IMR-90 (cell line): ENCODE results near the gene ARHGEF4. TPM values are rescaled to one million over a fixed set of nuclear protein-coding genes. Genes with fewer than 3 reads are reported as not detected.

Source experiments
- ATAC-seq: fragments of 200-7000 bp; cut with Tn5 transposase; 2 replicates; pipeline ENCODE4 v1.9.1; 2020; ENCODE audit warnings: low read depth, mild to moderate bottlenecking, moderate library complexity
- BruUV-seq: library from RNA; stranded (reverse); fragments of 400-500 nt; replicated peaks from 2 replicates; lab custom pipeline; 2021; lab: Mats Ljungman, UMichigan
- CTCF ChIA-PET: fragments of 300-600 bp; formaldehyde crosslinking; extraction: SDS; loops from one replicate; lab custom pipeline; 2021; ENCODE audit warnings: antibody characterized with exemption; lab: Yijun Ruan, JAX
- POLR2A ChIA-PET: fragments of 300-600 bp; sonication (Branson Sonifier 250); formaldehyde crosslinking; loops from one replicate; lab custom pipeline; 2022; ENCODE audit warnings: antibody characterized with exemption; ENCODE audit not compliant: unreplicated experiment; lab: Charles Lee
- DNase-seq: peaks from one replicate; pipeline ENCODE4 v3.0.0; 2013
- H2AFZ ChIP-seq: replicated peaks from 2 replicates; pipeline ENCODE3; 2013; ENCODE audit warnings: low read length, mild to moderate bottlenecking; ENCODE audit not compliant: poor library complexity
- H2AK5ac ChIP-seq: 2 replicates; pipeline ENCODE4 v1.6.1; 2013; ENCODE audit warnings: low read depth, low read length, inconsistent platforms
- H2AK9ac ChIP-seq: replicated peaks from 2 replicates; pipeline ENCODE3; 2013; ENCODE audit warnings: mild to moderate bottlenecking, low read depth, low read length, moderate library complexity; ENCODE audit not compliant: poor library complexity
- H2BK120ac ChIP-seq: 2 replicates; pipeline ENCODE4 v1.6.1; 2013; ENCODE audit warnings: low read depth, low read length, inconsistent platforms
- H2BK15ac ChIP-seq: 3 replicates; pipeline ENCODE4 v1.6.1; 2013; ENCODE audit warnings: low read depth, low read length, inconsistent platforms
- H2BK20ac ChIP-seq: 2 replicates; pipeline ENCODE4 v1.6.1; 2013; ENCODE audit warnings: low read depth, mild to moderate bottlenecking, inconsistent platforms, low read length, moderate library complexity
- H2BK5ac ChIP-seq: 2 replicates; pipeline ENCODE4 v1.6.1; 2013; ENCODE audit warnings: mild to moderate bottlenecking, low read depth, low read length, inconsistent platforms; ENCODE audit not compliant: poor library complexity, severe bottlenecking
- H3K14ac ChIP-seq: replicated peaks from 2 replicates; pipeline ENCODE4 v1.6.1; 2013; ENCODE audit warnings: low read depth, low read length, inconsistent platforms
- H3K18ac ChIP-seq: 2 replicates; pipeline ENCODE4 v1.6.1; 2013; ENCODE audit warnings: low read depth, low read length, control low read depth
- H3K23ac ChIP-seq: 2 replicates; pipeline ENCODE4 v1.6.1; 2013; ENCODE audit warnings: low read depth, low read length, inconsistent platforms
- H3K27ac ChIP-seq: 2 replicates; pipeline ENCODE4 v1.5.1; 2013; ENCODE audit warnings: mild to moderate bottlenecking, control low read depth, low read length; ENCODE audit not compliant: insufficient read depth
- H3K27me3 ChIP-seq: 2 replicates; pipeline ENCODE4 v1.6.1; 2013; ENCODE audit warnings: low read length; ENCODE audit not compliant: control insufficient read depth, insufficient read depth
- H3K36me3 ChIP-seq: 2 replicates; pipeline ENCODE4 v1.6.1; 2013; ENCODE audit warnings: low read length, mixed read lengths; ENCODE audit not compliant: control insufficient read depth, insufficient read depth
- H3K4ac ChIP-seq: 2 replicates; pipeline ENCODE4 v1.6.1; 2013; ENCODE audit warnings: low read depth, low read length, inconsistent platforms
- H3K4me1 ChIP-seq: 2 replicates; pipeline ENCODE4 v1.6.1; 2013; ENCODE audit warnings: low read length, mixed read lengths; ENCODE audit not compliant: control insufficient read depth, insufficient read depth
- H3K4me2 ChIP-seq: 2 replicates; pipeline ENCODE4 v1.6.1; 2013; ENCODE audit warnings: low read depth, mild to moderate bottlenecking, control low read depth, low read length, moderate library complexity
- H3K4me3 ChIP-seq: 2 replicates; pipeline ENCODE4 v1.5.1; 2013; ENCODE audit warnings: low read depth, mild to moderate bottlenecking, control low read depth, low read length, moderate library complexity; ENCODE audit not compliant: insufficient read depth
- H3K56ac ChIP-seq: 2 replicates; pipeline ENCODE4 v1.6.1; 2013; ENCODE audit warnings: low read length, inconsistent platforms; ENCODE audit not compliant: insufficient read depth; ENCODE audit errors: extremely low read depth
- H3K79me1 ChIP-seq, 2 experiments: 2 replicates each; pipeline ENCODE4 v1.6.1; 2013; ENCODE audit warnings: low read length in 2 of 2, inconsistent platforms in 1 of 2, low read depth in 1 of 2
- H3K9ac ChIP-seq: 2 replicates; pipeline ENCODE4 v1.6.1; 2013; ENCODE audit warnings: low read depth, low read length, control low read depth
- H3K9me1 ChIP-seq: 2 replicates; pipeline ENCODE4 v1.6.1; 2013; ENCODE audit warnings: low read length, inconsistent platforms; ENCODE audit not compliant: insufficient read depth
- H3K9me3 ChIP-seq: 2 replicates; pipeline ENCODE4 v1.6.1; 2013; ENCODE audit warnings: low read length; ENCODE audit not compliant: control insufficient read depth, insufficient read depth
- H4K20me1 ChIP-seq: 2 replicates; pipeline ENCODE4 v1.6.1; 2013; ENCODE audit warnings: low read length, inconsistent platforms; ENCODE audit not compliant: insufficient read depth
- H4K5ac ChIP-seq: 2 replicates; pipeline ENCODE4 v1.6.1; 2013; ENCODE audit warnings: mild to moderate bottlenecking, low read depth, low read length, control low read depth
- H4K8ac ChIP-seq, 2 experiments: 2 replicates each; pipeline ENCODE4 v1.6.1; 2013; ENCODE audit warnings: low read depth in 2 of 2, low read length in 2 of 2, control low read depth in 1 of 2, inconsistent platforms in 1 of 2
- H4K91ac ChIP-seq: 2 replicates; pipeline ENCODE4 v1.6.1; 2013; ENCODE audit warnings: low read depth, low read length, inconsistent platforms; ENCODE audit not compliant: insufficient read depth
- BHLHE40 ChIP-seq: fragments of 150-350 bp; IDR thresholded peaks from 2 replicates; pipeline ENCODE4 v1.6.1; 2016; ENCODE audit warnings: mild to moderate bottlenecking, low read depth, low read length
- CEBPB ChIP-seq: IDR thresholded peaks from 2 replicates; pipeline ENCODE4 v1.6.1; 2012; ENCODE audit warnings: low read depth, low read length, improper control_type of control experiment
- CHD1 ChIP-seq: IDR thresholded peaks from 2 replicates; pipeline ENCODE4 v1.6.1; 2012; ENCODE audit warnings: low read depth, low read length, improper control_type of control experiment
- FOS ChIP-seq: fragments of 150-350 bp; IDR thresholded peaks from 2 replicates; pipeline ENCODE4 v1.6.1; 2016; ENCODE audit warnings: low read depth, low read length
- MAFK ChIP-seq: IDR thresholded peaks from 2 replicates; pipeline ENCODE4 v1.6.1; 2012; ENCODE audit warnings: low read depth, low read length, improper control_type of control experiment
- MXI1 ChIP-seq: IDR thresholded peaks from 2 replicates; pipeline ENCODE4 v1.6.1; 2012; ENCODE audit warnings: low read depth, mild to moderate bottlenecking, low read length, moderate library complexity, borderline replicate concordance
- POLR2A ChIP-seq: IDR thresholded peaks from 2 replicates; pipeline ENCODE4 v1.6.1; 2012; ENCODE audit warnings: mild to moderate bottlenecking, low read depth, low read length
- RAD21 ChIP-seq: IDR thresholded peaks from 2 replicates; pipeline ENCODE4 v1.6.1; 2012; ENCODE audit warnings: low read length, improper control_type of control experiment
- RCOR1 ChIP-seq: IDR thresholded peaks from 2 replicates; pipeline ENCODE4 v1.6.1; 2012; ENCODE audit warnings: mild to moderate bottlenecking, low read length, improper control_type of control experiment; ENCODE audit not compliant: insufficient replicate concordance
- RFX5 ChIP-seq: IDR thresholded peaks from 2 replicates; pipeline ENCODE4 v1.8.0; 2012; ENCODE audit warnings: low read depth, mild to moderate bottlenecking, low read length, moderate library complexity
- SMC3 ChIP-seq: fragments of 150-350 bp; IDR thresholded peaks from 2 replicates; pipeline ENCODE4 v1.6.1; 2016; ENCODE audit warnings: low read depth, mild to moderate bottlenecking, antibody characterized with exemption, low read length, moderate library complexity
- WGBS, 2 experiments: methylation state at CpG; one replicate each; pipeline versions ENCODE4 v1.1.5 to v1.1.7; 2013; ENCODE audit warnings: missing lambda C conversion rate in 2 of 2; ENCODE audit not compliant: insufficient read length in 1 of 2; ENCODE audit errors: extremely low coverage in 2 of 2; 5-methylcytosine and 5-hydroxymethylcytosine counted together
- dilution Hi-C: fragments of 300-500 bp; cut with HindIII; formaldehyde crosslinking; loops from one replicate; pipeline ENCODE4 v1.14.3; 2018; ENCODE audit warnings: low sequenced_read_pairs; ENCODE audit not compliant: unreplicated experiment
- in situ Hi-C: fragments of 300-500 bp; cut with MboI; formaldehyde crosslinking; loops from 3 replicates; pipeline ENCODE4 v1.14.3; 2019; ENCODE audit warnings: low sequenced_read_pairs, inconsistent platforms, mixed read lengths
- intact Hi-C: fragments of 100-400 bp; cut with micrococcal nuclease; formaldehyde crosslinking; loops from 2 replicates; pipeline ENCODE4 v1.10.0; 2022
- polyA plus RNA-seq, 3 experiments: library from polyadenylated mRNA; depleted of rRNA; stranded (reverse); fragments of >200 nt; gene quantifications; 2 replicates each; pipeline ENCODE4 v1.2.3, GENCODE V29; 2012; ENCODE audit warnings: low replicate concordance in 1 of 3
- total RNA-seq: library from RNA; depleted of rRNA; stranded (reverse); fragments of >200 nt; gene quantifications from 2 replicates; pipeline ENCODE4 v1.2.3, GENCODE V29; 2012
- TF ChIP-seq, protein P1 (sequence below): fragments of 150-350 bp; IDR thresholded peaks from 2 replicates; pipeline ENCODE4 v1.6.1; 2016; ENCODE audit warnings: low read depth, mild to moderate bottlenecking, low read length, moderate library complexity, borderline replicate concordance
- TF ChIP-seq, protein P2 (sequence below): fragments of 150-350 bp; IDR thresholded peaks from 2 replicates; pipeline ENCODE4 v1.6.1; 2017; ENCODE audit warnings: mild to moderate bottlenecking, antibody characterized with exemption, low read length, low read depth
- TF ChIP-seq, protein P3 (sequence below): conservative IDR thresholded peaks from 2 replicates; pipeline ENCODE4 v1.5.1; 2012; ENCODE audit warnings: mild to moderate bottlenecking, low read depth, low read length, improper control_type of control experiment

ARHGEF4 gene
- total and polyA plus RNA-seq, 2 of the 4 experiments (the other 2 are of a cell fraction): 2.7 to 5.0 TPM

DNA sequence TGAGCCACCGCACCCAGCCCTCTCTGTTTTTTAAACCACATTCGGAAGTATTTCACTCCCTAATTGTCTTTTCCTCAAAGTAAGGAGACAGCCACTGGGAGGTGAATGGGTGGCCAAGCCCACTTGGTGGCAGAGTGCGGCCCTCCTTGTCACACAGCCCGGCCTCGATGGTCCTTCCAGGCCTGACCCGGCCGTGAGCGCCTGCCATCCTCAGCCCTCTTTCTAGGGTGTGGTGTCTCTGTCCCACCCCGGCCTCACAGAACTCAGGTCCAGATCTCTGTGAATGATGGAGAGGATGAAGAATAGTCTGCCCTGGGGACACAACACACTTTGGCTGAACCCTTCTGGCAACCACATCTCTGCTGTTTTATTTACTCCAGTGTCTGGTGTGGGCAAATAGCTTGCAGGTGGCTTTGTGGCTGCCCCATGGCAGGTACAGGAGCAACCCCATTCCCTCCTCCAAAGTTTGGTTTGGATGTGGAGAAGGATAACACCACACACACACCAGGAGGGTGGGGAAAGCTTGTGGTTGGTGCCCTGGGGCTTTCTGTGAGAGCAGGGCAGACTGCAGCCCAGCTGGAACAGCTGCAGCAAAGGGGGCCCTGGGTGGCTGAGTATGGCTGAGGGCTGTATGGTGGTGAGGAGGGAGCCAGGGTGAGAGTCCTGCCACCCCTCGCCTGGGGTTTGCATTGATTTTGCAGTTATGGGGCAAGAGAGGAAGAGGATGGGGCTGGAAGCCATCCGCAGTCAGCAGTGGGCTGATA is 167.9 kb downstream of the ARHGEF4 start:
- H4K8ac ChIP-seq: no peak overlapping the region
- DNase-seq (no peak), ATAC-seq (no peak)
- H3K4me2 ChIP-seq: no peak overlapping the region
- no peak overlapping the region for H3K23ac ChIP-seq
- no peaks in the 10 kb centered on the region for H3K4me1 ChIP-seq
- H3K18ac ChIP-seq: no peak overlapping the region
- no peak overlapping the region for H3K27ac ChIP-seq
- H2BK20ac ChIP-seq: no peak overlapping the region
- H2BK5ac ChIP-seq: no peak overlapping the region
- no peak overlapping the region for H4K5ac ChIP-seq
- WGBS, 2 experiments: 100% methylated on average over 1 of the region's 11 CpGs; no CpG with 5 or more reads in 1 of the 2 experiments
- no peaks in the 10 kb centered on the region for H4K20me1 ChIP-seq
- H4K91ac ChIP-seq: no peak overlapping the region
- H3K79me1 ChIP-seq: no peaks in the 10 kb centered on the region
- H3K14ac ChIP-seq: no peak overlapping the region
- CTCF ChIA-PET: no interaction called here
- intact Hi-C loops (no loop called here), dilution Hi-C loops (no loop called here), in situ Hi-C loops (no loop called here)
- no peak overlapping the region for H3K56ac ChIP-seq
- H3K9me1 ChIP-seq: no peaks in the 10 kb centered on the region
- no peaks in the 10 kb centered on the region for H3K9me3 ChIP-seq
- H2BK15ac ChIP-seq: no peak overlapping the region
- no peak overlapping the region for H3K4me3 ChIP-seq
- TF ChIP-seq POLR2A: no peak
- no peak for TF ChIP-seq BHLHE40
- no peak for TF ChIP-seq SMC3
- TF ChIP-seq CHD1: no peak
- TF ChIP-seq, protein P1, sequence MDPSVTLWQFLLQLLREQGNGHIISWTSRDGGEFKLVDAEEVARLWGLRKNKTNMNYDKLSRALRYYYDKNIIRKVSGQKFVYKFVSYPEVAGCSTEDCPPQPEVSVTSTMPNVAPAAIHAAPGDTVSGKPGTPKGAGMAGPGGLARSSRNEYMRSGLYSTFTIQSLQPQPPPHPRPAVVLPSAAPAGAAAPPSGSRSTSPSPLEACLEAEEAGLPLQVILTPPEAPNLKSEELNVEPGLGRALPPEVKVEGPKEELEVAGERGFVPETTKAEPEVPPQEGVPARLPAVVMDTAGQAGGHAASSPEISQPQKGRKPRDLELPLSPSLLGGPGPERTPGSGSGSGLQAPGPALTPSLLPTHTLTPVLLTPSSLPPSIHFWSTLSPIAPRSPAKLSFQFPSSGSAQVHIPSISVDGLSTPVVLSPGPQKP: no peak
- TF ChIP-seq, protein P2, sequence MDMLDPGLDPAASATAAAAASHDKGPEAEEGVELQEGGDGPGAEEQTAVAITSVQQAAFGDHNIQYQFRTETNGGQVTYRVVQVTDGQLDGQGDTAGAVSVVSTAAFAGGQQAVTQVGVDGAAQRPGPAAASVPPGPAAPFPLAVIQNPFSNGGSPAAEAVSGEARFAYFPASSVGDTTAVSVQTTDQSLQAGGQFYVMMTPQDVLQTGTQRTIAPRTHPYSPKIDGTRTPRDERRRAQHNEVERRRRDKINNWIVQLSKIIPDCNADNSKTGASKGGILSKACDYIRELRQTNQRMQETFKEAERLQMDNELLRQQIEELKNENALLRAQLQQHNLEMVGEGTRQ: no peak
- no peak for TF ChIP-seq CEBPB
- TF ChIP-seq MXI1: no peak
- no peak for TF ChIP-seq RCOR1
- TF ChIP-seq FOS: no peak
- TF ChIP-seq, protein P3, sequence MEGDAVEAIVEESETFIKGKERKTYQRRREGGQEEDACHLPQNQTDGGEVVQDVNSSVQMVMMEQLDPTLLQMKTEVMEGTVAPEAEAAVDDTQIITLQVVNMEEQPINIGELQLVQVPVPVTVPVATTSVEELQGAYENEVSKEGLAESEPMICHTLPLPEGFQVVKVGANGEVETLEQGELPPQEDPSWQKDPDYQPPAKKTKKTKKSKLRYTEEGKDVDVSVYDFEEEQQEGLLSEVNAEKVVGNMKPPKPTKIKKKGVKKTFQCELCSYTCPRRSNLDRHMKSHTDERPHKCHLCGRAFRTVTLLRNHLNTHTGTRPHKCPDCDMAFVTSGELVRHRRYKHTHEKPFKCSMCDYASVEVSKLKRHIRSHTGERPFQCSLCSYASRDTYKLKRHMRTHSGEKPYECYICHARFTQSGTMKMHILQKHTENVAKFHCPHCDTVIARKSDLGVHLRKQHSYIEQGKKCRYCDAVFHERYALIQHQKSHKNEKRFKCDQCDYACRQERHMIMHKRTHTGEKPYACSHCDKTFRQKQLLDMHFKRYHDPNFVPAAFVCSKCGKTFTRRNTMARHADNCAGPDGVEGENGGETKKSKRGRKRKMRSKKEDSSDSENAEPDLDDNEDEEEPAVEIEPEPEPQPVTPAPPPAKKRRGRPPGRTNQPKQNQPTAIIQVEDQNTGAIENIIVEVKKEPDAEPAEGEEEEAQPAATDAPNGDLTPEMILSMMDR: no peak
- TF ChIP-seq MAFK: no peak
- TF ChIP-seq RFX5: no peak
- TF ChIP-seq RAD21: no peak
- BruUV-seq: no TSS peak
- H3K9ac ChIP-seq: no peak overlapping the region
- H3K4ac ChIP-seq: no peak overlapping the region
- no peak overlapping the region for H2AK5ac ChIP-seq
- H2AK9ac ChIP-seq: no peak overlapping the region
- peaks cover 6% of the 10 kb centered on the region for H3K27me3 ChIP-seq
- POLR2A ChIA-PET: no interaction called here
- H2AFZ ChIP-seq: no peak overlapping the region
- H3K36me3 ChIP-seq: no peaks in the 10 kb centered on the region
- no peak overlapping the region for H2BK120ac ChIP-seq
